HFF-Myc (cell line): ENCODE results near the gene TJAP1.

Experiments
- DNase-seq: peaks from one replicate; pipeline ENCODE4 v3.0.0-alpha.2; 2011; ENCODE audit warnings: low read depth; ENCODE audit errors: extremely low read depth
- H3K4me3 ChIP-seq: replicated peaks from 2 replicates; pipeline ENCODE4 v1.5.1; 2011; ENCODE audit warnings: low read depth, mild to moderate bottlenecking, control low read depth, low read length
- TF ChIP-seq, protein P1 (sequence below): IDR thresholded peaks from 2 replicates; pipeline ENCODE4 v1.5.1; 2012; ENCODE audit warnings: mild to moderate bottlenecking, low read depth, low read length, control low read depth; ENCODE audit errors: missing control alignments

Gene TJAP1, protein sequence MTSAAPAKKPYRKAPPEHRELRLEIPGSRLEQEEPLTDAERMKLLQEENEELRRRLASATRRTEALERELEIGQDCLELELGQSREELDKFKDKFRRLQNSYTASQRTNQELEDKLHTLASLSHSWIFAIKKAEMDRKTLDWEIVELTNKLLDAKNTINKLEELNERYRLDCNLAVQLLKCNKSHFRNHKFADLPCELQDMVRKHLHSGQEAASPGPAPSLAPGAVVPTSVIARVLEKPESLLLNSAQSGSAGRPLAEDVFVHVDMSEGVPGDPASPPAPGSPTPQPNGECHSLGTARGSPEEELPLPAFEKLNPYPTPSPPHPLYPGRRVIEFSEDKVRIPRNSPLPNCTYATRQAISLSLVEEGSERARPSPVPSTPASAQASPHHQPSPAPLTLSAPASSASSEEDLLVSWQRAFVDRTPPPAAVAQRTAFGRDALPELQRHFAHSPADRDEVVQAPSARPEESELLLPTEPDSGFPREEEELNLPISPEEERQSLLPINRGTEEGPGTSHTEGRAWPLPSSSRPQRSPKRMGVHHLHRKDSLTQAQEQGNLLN

GRCh38 chr6:43477235-43478007 lies at the start of gene TJAP1:
Gene TJAP1, plus strand, starts transcription at chr6:43477570. Its CDS starts 21,432 bp downstream, at chr6:43499002.
- TF ChIP-seq, protein P1, sequence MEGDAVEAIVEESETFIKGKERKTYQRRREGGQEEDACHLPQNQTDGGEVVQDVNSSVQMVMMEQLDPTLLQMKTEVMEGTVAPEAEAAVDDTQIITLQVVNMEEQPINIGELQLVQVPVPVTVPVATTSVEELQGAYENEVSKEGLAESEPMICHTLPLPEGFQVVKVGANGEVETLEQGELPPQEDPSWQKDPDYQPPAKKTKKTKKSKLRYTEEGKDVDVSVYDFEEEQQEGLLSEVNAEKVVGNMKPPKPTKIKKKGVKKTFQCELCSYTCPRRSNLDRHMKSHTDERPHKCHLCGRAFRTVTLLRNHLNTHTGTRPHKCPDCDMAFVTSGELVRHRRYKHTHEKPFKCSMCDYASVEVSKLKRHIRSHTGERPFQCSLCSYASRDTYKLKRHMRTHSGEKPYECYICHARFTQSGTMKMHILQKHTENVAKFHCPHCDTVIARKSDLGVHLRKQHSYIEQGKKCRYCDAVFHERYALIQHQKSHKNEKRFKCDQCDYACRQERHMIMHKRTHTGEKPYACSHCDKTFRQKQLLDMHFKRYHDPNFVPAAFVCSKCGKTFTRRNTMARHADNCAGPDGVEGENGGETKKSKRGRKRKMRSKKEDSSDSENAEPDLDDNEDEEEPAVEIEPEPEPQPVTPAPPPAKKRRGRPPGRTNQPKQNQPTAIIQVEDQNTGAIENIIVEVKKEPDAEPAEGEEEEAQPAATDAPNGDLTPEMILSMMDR, result no peak
- no peak for DNase-seq
- H3K4me3 ChIP-seq, result peak within 1 kb of the TSS; percentile 68

- TF ChIP-seq, protein P1, result no peak
- no peak for DNase-seq
- H3K4me3 ChIP-seq, result peak overlapping the region; percentile 66
Observed at GRCh38 chr6:43428112-43428570, 49.2 kb upstream of the TJAP1 start.

DNA sequence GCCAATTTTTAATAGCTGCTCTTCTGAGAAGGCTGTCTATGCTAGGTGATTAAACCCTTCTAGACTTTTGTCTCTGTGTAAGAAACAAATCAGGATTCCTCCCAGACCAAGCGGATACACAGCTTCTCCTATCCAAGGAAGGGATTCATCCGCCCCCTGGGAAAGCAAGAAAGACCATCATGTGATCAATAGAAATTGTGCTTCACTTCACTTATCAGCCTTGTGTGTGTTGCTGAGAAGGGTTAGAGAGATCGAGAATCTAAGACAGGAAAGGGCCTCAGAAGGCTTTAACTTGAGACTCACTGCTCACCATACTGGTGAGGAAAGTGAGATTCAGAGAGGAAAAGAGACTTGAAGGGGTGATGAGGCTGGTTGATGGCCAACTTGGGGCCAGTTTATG lies 48.5 kb upstream of the TJAP1 start:
- TF ChIP-seq, protein P1, result no peak
- DNase-seq, result no peak
- peak overlapping the region; percentile 66 for H3K4me3 ChIP-seq

- DNase-seq, result no peak
- TF ChIP-seq, protein P1, result no peak
- no peak overlapping the region for H3K4me3 ChIP-seq
Observed at GRCh38 chr6:43432009-43432945, 45.1 kb upstream of the TJAP1 start.

- DNase-seq, result no peak
- TF ChIP-seq, protein P1, result no peak
- no peak overlapping the region for H3K4me3 ChIP-seq
Observed at GRCh38 chr6:43433148-43433547, 44.2 kb upstream of the TJAP1 start.
